ENCODE data around the gene KIF3A.

- TF ChIP-seq CTCF (IDR thresholded peaks at IDR 0.05; ENCODE audit: low read length) (no peak), EZH2 (IDR thresholded peaks at IDR 0.05; ENCODE audit: borderline replicate concordance, low read length) (no peak)
These were observed 7.3 kb upstream of the KIF3A start for GRCh38 chr5:132744659-132745058.
